Fibroblast of villous mesenchyme (primary cell): Measurements from ENCODE around the gene SULT4A1. TPM values are rescaled to one million over a fixed set of nuclear protein-coding genes. Genes with fewer than 3 reads are reported as not detected.

Source experiments
- DNase-seq: peaks from one replicate; pipeline ENCODE4 v3.0.0-alpha.2; 2010; ENCODE audit warnings: low read depth
- H3K4me3 ChIP-seq: 2 replicates; pipeline ENCODE4 v1.5.1; 2011; ENCODE audit warnings: low read depth, mild to moderate bottlenecking, low read length
- total RNA-seq: library from RNA; depleted of rRNA; stranded (reverse); fragments of >200 nt; gene quantifications from 2 replicates; pipeline ENCODE4 v1.2.3, GENCODE V29; 2012
- TF ChIP-seq, protein P1 (sequence below): IDR thresholded peaks from 2 replicates; pipeline ENCODE4 v1.5.1; 2012; ENCODE audit warnings: low read depth, mild to moderate bottlenecking, low read length; ENCODE audit not compliant: insufficient read depth

The SULT4A1 gene
- total RNA-seq, 1 donor = not detected

DNA sequence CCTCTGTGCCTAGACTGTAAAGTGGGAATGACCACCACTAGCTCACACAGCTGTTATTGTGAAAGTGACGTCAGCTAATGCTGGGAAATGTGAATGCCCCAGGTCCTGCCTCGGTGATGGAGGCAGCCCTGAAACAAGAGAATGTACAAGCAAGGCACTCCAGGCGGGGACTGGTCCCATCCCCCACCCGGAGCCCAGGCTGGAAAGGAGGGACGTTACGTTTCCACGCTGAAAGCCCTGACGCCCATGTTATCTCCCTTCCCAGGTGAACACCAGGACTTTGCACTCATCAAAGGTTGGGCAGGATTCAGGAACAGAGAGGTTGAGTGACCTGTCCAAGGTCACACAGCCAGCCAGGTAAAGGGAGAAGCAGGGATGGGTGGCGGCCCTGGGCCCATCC is 784 bp downstream of the SULT4A1 start:
- no peak overlapping the region for H3K4me3 ChIP-seq
- TF ChIP-seq, protein P1, sequence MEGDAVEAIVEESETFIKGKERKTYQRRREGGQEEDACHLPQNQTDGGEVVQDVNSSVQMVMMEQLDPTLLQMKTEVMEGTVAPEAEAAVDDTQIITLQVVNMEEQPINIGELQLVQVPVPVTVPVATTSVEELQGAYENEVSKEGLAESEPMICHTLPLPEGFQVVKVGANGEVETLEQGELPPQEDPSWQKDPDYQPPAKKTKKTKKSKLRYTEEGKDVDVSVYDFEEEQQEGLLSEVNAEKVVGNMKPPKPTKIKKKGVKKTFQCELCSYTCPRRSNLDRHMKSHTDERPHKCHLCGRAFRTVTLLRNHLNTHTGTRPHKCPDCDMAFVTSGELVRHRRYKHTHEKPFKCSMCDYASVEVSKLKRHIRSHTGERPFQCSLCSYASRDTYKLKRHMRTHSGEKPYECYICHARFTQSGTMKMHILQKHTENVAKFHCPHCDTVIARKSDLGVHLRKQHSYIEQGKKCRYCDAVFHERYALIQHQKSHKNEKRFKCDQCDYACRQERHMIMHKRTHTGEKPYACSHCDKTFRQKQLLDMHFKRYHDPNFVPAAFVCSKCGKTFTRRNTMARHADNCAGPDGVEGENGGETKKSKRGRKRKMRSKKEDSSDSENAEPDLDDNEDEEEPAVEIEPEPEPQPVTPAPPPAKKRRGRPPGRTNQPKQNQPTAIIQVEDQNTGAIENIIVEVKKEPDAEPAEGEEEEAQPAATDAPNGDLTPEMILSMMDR = no peak
- no peak for DNase-seq

DNA sequence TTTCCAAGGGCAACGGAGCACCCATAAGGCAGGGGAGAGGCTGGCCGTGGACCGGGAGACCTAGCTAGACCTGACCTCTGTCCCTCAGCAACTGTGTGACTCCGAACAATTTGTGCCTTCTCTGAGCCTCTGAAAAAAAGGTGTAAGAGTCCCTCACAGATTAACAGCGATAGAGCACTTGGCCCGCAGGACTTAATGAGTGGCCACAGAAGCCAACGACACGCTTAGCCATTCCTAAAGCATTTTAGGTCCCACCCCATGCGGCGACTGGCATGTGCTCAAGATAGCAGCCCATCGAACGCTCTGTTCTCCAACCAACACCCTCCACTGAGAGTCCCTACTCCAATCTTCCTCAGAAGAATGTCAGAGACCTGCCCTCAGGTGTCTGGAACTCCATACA is 1.5 kb downstream of the SULT4A1 start:
- TF ChIP-seq, protein P1 = no peak
- H3K4me3 ChIP-seq = no peak overlapping the region
- DNase-seq = no peak

DNA sequence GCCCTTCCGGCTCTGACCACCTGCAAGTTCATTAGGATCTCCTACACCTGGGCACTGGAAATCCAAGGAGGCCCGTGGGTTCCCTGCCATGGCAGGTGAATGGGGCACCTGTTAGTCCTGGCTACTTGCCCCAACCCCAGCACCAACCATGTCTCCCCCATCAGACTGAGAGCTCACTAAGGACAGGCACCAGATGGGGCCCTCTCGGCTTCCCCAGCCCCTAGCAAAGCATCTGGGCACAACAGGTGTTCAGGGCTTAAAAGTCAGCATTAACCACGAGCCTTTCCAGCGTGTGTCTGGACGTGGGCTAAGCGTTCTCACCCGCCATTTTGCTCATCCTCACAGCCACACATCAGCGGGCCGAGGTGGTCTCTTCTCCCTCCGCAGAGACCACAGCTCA is 2.2 kb downstream of the SULT4A1 start:
- DNase-seq = no peak
- H3K4me3 ChIP-seq = no peak overlapping the region
- TF ChIP-seq, protein P1 = no peak

DNA sequence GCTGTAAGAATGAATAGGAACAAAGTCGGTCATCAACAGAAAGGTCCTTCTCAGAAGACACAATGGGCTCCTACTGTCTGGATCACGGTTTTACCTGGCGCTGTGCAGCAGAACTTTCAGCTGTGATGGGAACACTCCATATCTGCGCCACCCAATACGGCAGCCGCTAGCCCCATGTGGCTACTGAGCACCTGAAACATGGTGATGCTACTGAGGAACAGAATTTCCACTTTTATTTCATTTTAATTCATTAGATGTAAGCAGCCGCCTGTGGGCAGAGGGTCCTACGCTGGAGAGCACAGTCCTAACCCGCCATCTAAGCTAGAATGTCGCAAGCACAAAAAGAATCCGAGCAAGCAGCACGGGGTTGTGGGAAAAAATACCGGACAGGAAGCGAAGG is 2.7 kb downstream of the SULT4A1 start:
- TF ChIP-seq, protein P1 = no peak
- DNase-seq = no peak
- H3K4me3 ChIP-seq = no peak overlapping the region

DNA sequence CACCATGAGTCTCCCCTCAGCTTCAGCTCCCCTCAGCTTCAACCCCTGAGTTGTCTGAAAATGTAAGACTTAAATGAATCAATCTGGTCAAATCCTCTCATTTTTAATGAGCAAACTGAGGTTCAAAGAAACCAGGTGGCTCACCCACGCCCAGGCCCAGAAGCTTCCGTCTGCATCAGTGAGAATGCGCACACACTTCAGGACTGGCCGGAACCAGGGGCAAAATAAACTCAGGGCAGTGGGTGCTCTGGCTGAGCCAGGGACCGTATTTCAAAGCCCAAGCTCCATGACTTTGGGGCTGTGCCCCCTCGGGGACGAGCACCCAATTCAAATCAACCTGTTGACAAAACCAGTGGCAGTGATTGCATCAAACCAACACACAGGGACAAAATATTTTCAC is 3.1 kb downstream of the SULT4A1 start:
- TF ChIP-seq, protein P1 = no peak
- H3K4me3 ChIP-seq = no peak overlapping the region
- no peak for DNase-seq

DNA sequence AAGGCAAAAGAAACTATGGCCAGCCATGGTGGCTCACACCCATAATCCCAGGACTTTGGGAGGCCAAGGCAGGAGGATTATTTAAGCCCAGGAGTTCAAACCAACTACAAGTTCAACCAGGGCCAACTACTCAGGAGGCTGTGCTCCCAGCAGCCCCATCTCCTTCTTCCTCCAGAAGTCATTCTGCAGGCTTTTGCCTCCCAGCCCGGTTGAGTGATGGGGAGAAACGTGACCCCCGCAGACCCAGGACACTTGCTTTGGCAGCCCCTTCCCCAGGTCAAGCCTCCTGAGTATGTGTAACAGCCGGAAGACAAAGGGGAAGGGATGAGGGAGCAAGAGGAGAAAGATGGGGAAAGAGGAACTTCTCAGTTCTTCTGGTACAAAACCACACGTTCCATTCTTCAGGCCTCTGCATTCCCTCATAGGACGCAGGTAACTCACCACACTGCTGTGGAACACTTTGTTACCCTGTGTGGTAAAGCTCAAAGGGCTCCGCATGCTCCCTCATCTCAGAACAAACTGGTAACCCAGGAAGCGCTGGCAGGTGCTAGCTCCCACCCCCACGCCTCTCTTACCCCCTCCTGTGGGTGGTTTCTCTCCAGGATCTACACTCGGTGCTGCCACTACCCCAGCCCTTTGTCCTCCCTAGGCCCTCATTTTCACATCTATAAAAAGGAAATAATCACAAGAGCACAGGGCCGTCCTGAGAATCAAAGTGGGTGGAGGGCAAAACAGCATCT is 4.0 kb downstream of the SULT4A1 start:
- DNase-seq = no peak
- H3K4me3 ChIP-seq = no peak overlapping the region
- TF ChIP-seq, protein P1 = no peak

DNA sequence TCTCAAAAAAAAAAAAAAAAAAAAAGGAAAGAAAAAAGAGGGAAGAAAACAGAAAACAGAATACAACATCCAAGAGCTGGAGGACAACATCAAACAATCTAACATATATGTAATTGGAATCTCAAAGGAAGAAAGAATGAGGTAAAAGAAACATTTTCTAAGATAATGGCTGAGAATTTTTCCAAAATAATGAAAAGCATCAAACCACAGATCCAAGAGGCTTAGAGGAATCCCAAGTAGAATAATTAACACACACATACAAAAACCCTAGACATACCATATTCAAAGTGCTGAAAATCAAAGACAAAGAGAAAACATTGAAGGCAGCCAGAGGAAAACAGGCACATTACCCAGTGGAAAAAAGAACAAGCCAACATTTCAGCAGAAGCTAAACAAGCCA is 4.9 kb downstream of the SULT4A1 start:
- no peak overlapping the region for H3K4me3 ChIP-seq
- TF ChIP-seq, protein P1 = no peak
- DNase-seq = no peak
